Lower leg skin (tissue), 3 donors: ENCODE data around the gene NR6A1.

Experiments used
- CTCF ChIP-seq, 3 donors: fragments of 450-650 bp; IDR thresholded peaks; one replicate each; pipeline ENCODE4 v1.5.1; 2016; ENCODE audit warnings: antibody characterized with exemption in 3 of 3, mild to moderate bottlenecking in 3 of 3, moderate library complexity in 2 of 3
- POLR2A ChIP-seq, 2 donors: fragments of 450-650 bp; IDR thresholded peaks; one replicate each; pipeline ENCODE4 v1.6.1; 2016 to 2017; ENCODE audit warnings: antibody characterized with exemption in 2 of 2, mild to moderate bottlenecking in 1 of 2, moderate library complexity in 1 of 2

GRCh38 chr9:124758061-124758460 lies 13.1 kb downstream of the NR6A1 start:
- no peak for TF ChIP-seq CTCF (IDR thresholded peaks at IDR 0.05)
- no peak for TF ChIP-seq POLR2A (IDR thresholded peaks at IDR 0.05)
